A549 (cell line): ENCODE data around the gene MYL6. TPM values are rescaled to one million over a fixed set of nuclear protein-coding genes. Genes with fewer than 3 reads are reported as not detected.

Experiments used
- ATAC-seq, 2 experiments: fragments of 200-7000 bp in 1 of 2; fragments of >200 bp in 1 of 2; cut with Nextera tagmentation in 1 of 2; cut with Tn5 transposase in 1 of 2; 3 replicates each; pipeline versions ENCODE4 v1.8.0 to v1.9.1; 2018 to 2020; ENCODE audit warnings: mild to moderate bottlenecking in 1 of 2, moderate library complexity in 1 of 2
- CTCF ChIA-PET: fragments of 300-600 bp; sonication (Branson Sonifier 250); formaldehyde crosslinking; extraction: SDS; loops from one replicate; lab custom pipeline; 2021; ENCODE audit warnings: antibody characterized with exemption, inconsistent platforms; lab: Yijun Ruan, JAX
- POLR2A ChIA-PET: fragments of 350-600 bp; formaldehyde crosslinking; extraction: SDS; loops from one replicate; lab custom pipeline; 2021; ENCODE audit warnings: antibody characterized with exemption, inconsistent platforms; lab: Yijun Ruan, JAX
- DNase-seq, 2 experiments: peaks; one replicate each; pipeline versions ENCODE4 v3.0.0 to v3.0.0-alpha.2; 2011 to 2016; ENCODE audit warnings: low read depth in 1 of 2, low spot score in 1 of 2
- FAIRE-seq: peaks from 2 replicates; lab custom pipeline; 2011; peaks lifted over from hg19 to GRCh38; lab: Jason Lieb, UNC
- H3K27ac ChIP-seq, 2 experiments: fragments of >200 bp; sonication (Bioruptor Twin); formaldehyde crosslinking; 3 replicates each; pipeline ENCODE4 v1.5.1; 2016 to 2017
- H3K4me1 ChIP-seq: fragments of >200 bp; sonication (Bioruptor Twin); formaldehyde crosslinking; 3 replicates; pipeline ENCODE4 v1.6.1; 2016
- H3K4me2 ChIP-seq: fragments of >200 bp; sonication (Bioruptor Twin); formaldehyde crosslinking; 3 replicates; pipeline ENCODE4 v1.6.1; 2016
- H3K4me3 ChIP-seq: fragments of >200 bp; sonication (Bioruptor Twin); formaldehyde crosslinking; 3 replicates; pipeline ENCODE4 v1.5.1; 2016
- H3K9me3 ChIP-seq: fragments of >200 bp; sonication (Bioruptor Twin); formaldehyde crosslinking; 3 replicates; pipeline ENCODE4 v1.6.1; 2016
- CBX2 ChIP-seq: fragments of 200-600 bp; sonication (generic); IDR thresholded peaks from 2 replicates; pipeline ENCODE4 v1.6.1; 2016; ENCODE audit warnings: low read depth, mild to moderate bottlenecking, borderline replicate concordance
- E2F6 ChIP-seq: IDR thresholded peaks from 2 replicates; pipeline ENCODE4 v1.6.1; 2012; ENCODE audit warnings: low read depth, borderline replicate concordance
- ESRRA ChIP-seq: fragments of 150-350 bp; IDR thresholded peaks from 2 replicates; pipeline ENCODE4 v1.6.1; 2014; ENCODE audit warnings: mild to moderate bottlenecking, low read length, borderline replicate concordance
- FOSL2 ChIP-seq, 2 experiments: fragments of 450-650 bp in 1 of 2; fragments of >200 bp in 1 of 2; sonication (Bioruptor Twin) in 1 of 2; formaldehyde crosslinking; IDR thresholded peaks; 2 replicates each; pipeline versions ENCODE4 v1.5.0 to v1.6.1; 2016 to 2020; ENCODE audit warnings: mild to moderate bottlenecking in 1 of 2, moderate library complexity in 1 of 2
- KDM5A ChIP-seq: fragments of 200-600 bp; sonication (generic); IDR thresholded peaks from 2 replicates; pipeline ENCODE4 v1.6.1; 2016; ENCODE audit warnings: antibody characterized with exemption, mild to moderate bottlenecking
- RCOR1 ChIP-seq: fragments of 150-350 bp; IDR thresholded peaks from 2 replicates; pipeline ENCODE4 v1.6.1; 2014; ENCODE audit warnings: antibody characterized with exemption, low read length, low read depth
- RNF2 ChIP-seq: fragments of 200-600 bp; sonication (generic); IDR thresholded peaks from 2 replicates; pipeline ENCODE4 v1.6.1; 2016; ENCODE audit warnings: low read depth, mild to moderate bottlenecking, antibody characterized with exemption, moderate library complexity, borderline replicate concordance
- TP53 ChIP-seq: fragments of 250-450 bp; sonication (Bioruptor Pico); IDR thresholded peaks from 2 replicates; pipeline ENCODE4 v1.5.0; 2021; ENCODE audit warnings: mild to moderate bottlenecking, moderate library complexity
- WGBS: methylation state at CpG from one replicate; pipeline ENCODE4 v1.1.6; 2017; ENCODE audit errors: missing lambda C conversion rate; 5-methylcytosine and 5-hydroxymethylcytosine counted together
- polyA plus RNA-seq, 4 experiments: library from polyadenylated mRNA; depleted of rRNA in 3 of 4; stranded (reverse); fragments of >200 nt; fragmentation: RNase III in 1 of 4; extraction: RNeasy Plus Mini Kit Qiagen cat#74134 plus additional on column Dnase treatment in 1 of 4; gene quantifications; 2 replicates in 3 of 4; 3 replicates in 1 of 4; pipeline ENCODE4 v1.2.3, GENCODE V29; 2011 to 2017
- TF ChIP-seq, protein P1 (sequence below): fragments of 150-350 bp; IDR thresholded peaks from 2 replicates; pipeline ENCODE4 v1.6.1; 2014; ENCODE audit warnings: low read depth, mild to moderate bottlenecking, low read length
- TF ChIP-seq, protein P2 (sequence below): IDR thresholded peaks from 2 replicates; pipeline ENCODE4 v1.6.1; 2012

MYL6 gene
- polyA plus RNA-seq, 2 of the 4 experiments (the other 2 are of a cell fraction), result 2,307 to 3,268 TPM

- H3K4me2 ChIP-seq, result peak overlapping the region; percentile 84
- WGBS, result 1% methylated on average over 20 of the region's 20 CpGs
- FAIRE-seq (no peak), ATAC-seq (peak; percentile 36 to 45), DNase-seq (peak in 1 of 2 experiments; percentile 29)
- POLR2A ChIA-PET, result interaction anchor here (0.9 to 2.0 kb wide), 11 partner anchors 10 to 155 kb away, joined by 3 to 40 read pairs (median 8); partner anchors contain the start of genes MYL6, MYL6B, PA2G4 and RAB5B
- H3K4me3 ChIP-seq, result peak overlapping the region; percentile 76
- CTCF ChIA-PET, result interaction anchor here (0.6 to 15.7 kb wide), 9 partner anchors 10 to 248 kb away, joined by 3 to 204 read pairs (median 6); partner anchors contain the start of genes MYL6, MYL6B, SMARCC2 and ZC3H10
- H3K9me3 ChIP-seq, result no peaks in the 10 kb centered on the region
- peaks cover 25% of the 10 kb centered on the region for H3K4me1 ChIP-seq
- no peak for TF ChIP-seq FOSL2 (IDR thresholded peaks at IDR 0.05)
- TF ChIP-seq FOSL2 (CRISPR knock-in tag; IDR thresholded peaks at IDR 0.05), result peak; percentile 71
- TF ChIP-seq, protein P1, sequence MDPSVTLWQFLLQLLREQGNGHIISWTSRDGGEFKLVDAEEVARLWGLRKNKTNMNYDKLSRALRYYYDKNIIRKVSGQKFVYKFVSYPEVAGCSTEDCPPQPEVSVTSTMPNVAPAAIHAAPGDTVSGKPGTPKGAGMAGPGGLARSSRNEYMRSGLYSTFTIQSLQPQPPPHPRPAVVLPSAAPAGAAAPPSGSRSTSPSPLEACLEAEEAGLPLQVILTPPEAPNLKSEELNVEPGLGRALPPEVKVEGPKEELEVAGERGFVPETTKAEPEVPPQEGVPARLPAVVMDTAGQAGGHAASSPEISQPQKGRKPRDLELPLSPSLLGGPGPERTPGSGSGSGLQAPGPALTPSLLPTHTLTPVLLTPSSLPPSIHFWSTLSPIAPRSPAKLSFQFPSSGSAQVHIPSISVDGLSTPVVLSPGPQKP, result no peak
- TF ChIP-seq, protein P2, sequence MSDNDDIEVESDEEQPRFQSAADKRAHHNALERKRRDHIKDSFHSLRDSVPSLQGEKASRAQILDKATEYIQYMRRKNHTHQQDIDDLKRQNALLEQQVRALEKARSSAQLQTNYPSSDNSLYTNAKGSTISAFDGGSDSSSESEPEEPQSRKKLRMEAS, result 0 out of 2 replicates have a peak, but pooled peaks have one; percentile 8
- peak overlapping the region; percentile 87 to 89 for H3K27ac ChIP-seq
Observed at GRCh38 chr12:56128670-56129205, 29.4 kb upstream of the MYL6 start.

DNA sequence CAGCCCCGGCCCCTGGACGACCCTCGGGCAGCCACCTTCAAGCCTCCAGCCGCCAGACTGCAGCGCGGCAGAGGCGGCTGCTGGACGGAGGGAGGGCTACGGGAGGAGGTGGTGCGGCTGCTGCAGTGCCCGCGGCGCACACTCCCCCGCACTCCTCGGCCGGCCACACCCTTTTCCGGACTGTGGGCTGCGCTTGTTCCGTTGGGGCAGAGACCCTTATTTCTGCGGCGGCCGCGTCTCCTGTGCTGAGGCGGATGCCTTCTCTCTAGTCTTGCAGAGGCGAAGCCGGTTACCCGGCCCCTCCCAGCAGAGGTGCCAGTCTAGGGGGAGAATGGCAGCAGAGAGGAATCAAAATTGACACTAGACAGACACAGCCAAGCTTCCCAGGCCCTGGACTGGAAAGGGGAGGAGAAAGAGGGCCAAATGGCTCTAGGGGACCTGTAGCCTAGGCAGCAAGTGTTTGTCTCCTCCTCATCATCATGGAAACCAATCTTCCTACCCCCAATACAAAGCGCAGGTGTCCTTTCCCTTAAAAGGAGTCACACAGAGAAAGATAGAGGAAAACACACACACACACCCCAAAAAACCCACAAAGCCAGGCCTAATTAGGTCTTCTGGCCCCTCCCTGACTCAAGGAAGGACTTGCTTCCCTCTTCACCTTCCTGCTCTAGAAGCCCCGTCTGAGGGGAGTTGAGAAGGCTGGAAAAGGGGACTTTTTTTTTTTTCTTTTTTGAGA, 28.8 kb upstream of the MYL6 start:
- Histone ChIP-seq H3K9me3 (no peaks in the 10 kb centered on the region), H3K27ac (peak overlapping the region; percentile 87 to 89), H3K4me1 (peaks cover 25% of the 10 kb centered on the region), H3K4me3 (peak overlapping the region; percentile 76), H3K4me2 (peak overlapping the region; percentile 84)
- ATAC-seq (peak; percentile 45 to 51; a peak in 5 of 6 replicates), DNase-seq (peak; percentile 46 to 47), FAIRE-seq (no peak)
- ChIA-PET POLR2A (interaction anchor here (1.9 to 2.0 kb wide), 2 partner anchors 29 to 93 kb away, joined by 10 to 14 read pairs; partner anchors contain the start of genes MYL6 and RNF41), CTCF (interaction anchor here (0.8 to 15.7 kb wide), 6 partner anchors 9 to 82 kb away, joined by 3 to 204 read pairs (median 9); partner anchors contain the start of genes MYL6 and SMARCC2)
- TF ChIP-seq, protein P2, result 0 out of 2 replicates have a peak, but pooled peaks have one; percentile 10
- no peak for TF ChIP-seq TP53
- WGBS, result 19% methylated on average over 19 of the region's 29 CpGs

- ATAC-seq, result no peak
Observed at GRCh38 chr12:56129942-56130495, 28.1 kb upstream of the MYL6 start.

More at GRCh38 chr12:56129942-56130495, 28.1 kb upstream of the MYL6 start:
- peaks cover 25% of the 10 kb centered on the region for H3K4me1 ChIP-seq
- no peak for FAIRE-seq
- TF ChIP-seq ESRRA (no peak), RCOR1 (no peak), E2F6 (no peak), RNF2 (no peak), KDM5A (no peak), CBX2 (no peak)
- TF ChIP-seq, protein P1, result no peak
- H3K4me3 ChIP-seq, result peak overlapping the region; percentile 76; the same call in 1 of the 3 replicates
- peak overlapping the region in 1 of 2 experiments; percentile 89; a peak in 4 of 6 replicates for H3K27ac ChIP-seq
- ChIA-PET CTCF (interaction anchor here (0.8 to 15.7 kb wide), 5 partner anchors 9 to 60 kb away, joined by 3 to 204 read pairs (median 12); partner anchors contain the start of genes MYL6 and SMARCC2), POLR2A (no interaction called here)
- no peak for DNase-seq
- 89% methylated on average over 22 of the region's 22 CpGs for WGBS
- H3K9me3 ChIP-seq, result no peaks in the 10 kb centered on the region
- peak overlapping the region; percentile 84 for H3K4me2 ChIP-seq
